BE2C (cell line): ENCODE data around the gene CDH4.

Source experiments
- DNase-seq: peaks from one replicate; pipeline ENCODE4 v3.0.0-alpha.2; 2020
- H3K27me3 ChIP-seq: fragments of 250-450 bp; sonication (Bioruptor Pico); 2 replicates; pipeline ENCODE4 v1.5.1; 2020; ENCODE audit warnings: mild to moderate bottlenecking
- H3K36me3 ChIP-seq: fragments of 250-450 bp; sonication (Bioruptor Pico); 2 replicates; pipeline ENCODE4 v1.5.1; 2020; ENCODE audit warnings: mild to moderate bottlenecking
- H3K4me1 ChIP-seq: fragments of 250-450 bp; sonication (Bioruptor Pico); 2 replicates; pipeline ENCODE4 v1.5.1; 2020
- H3K4me3 ChIP-seq: 2 replicates; pipeline ENCODE4 v1.5.1; 2011; ENCODE audit warnings: low read depth, low read length
- H3K9me3 ChIP-seq: fragments of 250-450 bp; sonication (Bioruptor Pico); 2 replicates; pipeline ENCODE4 v1.5.1; 2020
- TF ChIP-seq, protein P1 (sequence below): IDR thresholded peaks from 2 replicates; pipeline ENCODE4 v1.5.1; 2012; ENCODE audit warnings: mild to moderate bottlenecking, low read depth, low read length

The CDH4 gene

DNA sequence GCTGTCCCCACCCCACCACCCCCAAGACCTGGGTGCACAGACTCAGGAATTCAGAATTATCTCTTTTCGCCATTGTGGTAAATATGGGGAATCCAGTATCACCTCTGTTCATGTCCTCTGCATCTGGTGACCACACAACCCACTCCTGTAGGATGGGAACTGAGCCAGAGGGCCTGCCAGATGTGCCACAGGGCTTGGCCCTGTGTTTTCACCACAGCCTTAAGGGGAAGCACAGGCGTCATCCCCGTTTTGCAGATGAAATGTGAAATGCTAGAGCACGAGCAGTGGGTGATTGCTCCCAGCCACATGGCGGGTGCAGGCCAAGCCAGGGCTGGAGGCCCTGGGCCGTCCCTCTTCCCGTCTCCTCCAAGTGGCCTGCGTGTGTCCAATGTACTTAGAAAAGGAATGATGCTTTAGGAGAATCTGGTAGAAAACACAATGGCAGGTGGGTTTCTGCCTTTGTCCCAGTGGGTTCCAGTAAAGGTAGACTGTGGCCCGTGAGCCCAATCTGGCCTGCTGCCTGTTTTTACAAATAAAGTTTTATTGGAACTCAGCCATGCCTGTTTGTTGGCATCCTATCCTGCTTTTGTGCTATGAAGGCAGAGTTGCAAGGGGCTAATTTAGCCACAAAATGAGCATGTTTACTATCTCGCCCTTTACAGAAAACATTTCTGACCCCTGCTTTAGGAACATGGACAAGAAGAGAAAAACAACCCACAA lies 309.2 kb downstream of the CDH4 start:
- H3K4me3 ChIP-seq, result no peak overlapping the region
- no peak for DNase-seq
- TF ChIP-seq, protein P1, sequence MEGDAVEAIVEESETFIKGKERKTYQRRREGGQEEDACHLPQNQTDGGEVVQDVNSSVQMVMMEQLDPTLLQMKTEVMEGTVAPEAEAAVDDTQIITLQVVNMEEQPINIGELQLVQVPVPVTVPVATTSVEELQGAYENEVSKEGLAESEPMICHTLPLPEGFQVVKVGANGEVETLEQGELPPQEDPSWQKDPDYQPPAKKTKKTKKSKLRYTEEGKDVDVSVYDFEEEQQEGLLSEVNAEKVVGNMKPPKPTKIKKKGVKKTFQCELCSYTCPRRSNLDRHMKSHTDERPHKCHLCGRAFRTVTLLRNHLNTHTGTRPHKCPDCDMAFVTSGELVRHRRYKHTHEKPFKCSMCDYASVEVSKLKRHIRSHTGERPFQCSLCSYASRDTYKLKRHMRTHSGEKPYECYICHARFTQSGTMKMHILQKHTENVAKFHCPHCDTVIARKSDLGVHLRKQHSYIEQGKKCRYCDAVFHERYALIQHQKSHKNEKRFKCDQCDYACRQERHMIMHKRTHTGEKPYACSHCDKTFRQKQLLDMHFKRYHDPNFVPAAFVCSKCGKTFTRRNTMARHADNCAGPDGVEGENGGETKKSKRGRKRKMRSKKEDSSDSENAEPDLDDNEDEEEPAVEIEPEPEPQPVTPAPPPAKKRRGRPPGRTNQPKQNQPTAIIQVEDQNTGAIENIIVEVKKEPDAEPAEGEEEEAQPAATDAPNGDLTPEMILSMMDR, result no peak
- no peaks in the 10 kb centered on the region; the same call in 1 of the 2 replicates for H3K9me3 ChIP-seq
- no peaks in the 10 kb centered on the region for H3K27me3 ChIP-seq
- no peaks in the 10 kb centered on the region for H3K36me3 ChIP-seq
- H3K4me1 ChIP-seq, result no peaks in the 10 kb centered on the region

DNA sequence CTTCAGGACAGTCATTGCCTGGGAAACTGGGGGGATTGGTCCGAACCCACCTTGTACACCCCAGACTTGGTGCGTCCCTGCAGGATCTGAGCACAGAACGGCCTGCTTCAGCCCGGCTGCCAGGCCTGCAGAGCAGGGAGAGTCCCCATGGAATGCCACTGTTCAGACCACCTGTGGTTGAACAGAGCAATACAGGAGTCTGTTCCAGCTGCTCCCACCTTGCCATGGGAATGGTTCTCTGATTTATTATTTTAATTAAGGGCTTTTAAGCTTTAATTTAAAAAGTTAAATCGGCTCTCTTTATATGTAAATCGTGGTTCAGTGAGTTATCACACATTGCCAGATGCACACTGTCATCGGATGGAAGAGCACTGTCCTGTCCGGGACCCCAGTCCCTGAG lies 310.4 kb downstream of the CDH4 start:
- H3K4me3 ChIP-seq, result no peak overlapping the region
- no peaks in the 10 kb centered on the region for H3K27me3 ChIP-seq
- H3K4me1 ChIP-seq, result no peaks in the 10 kb centered on the region
- TF ChIP-seq, protein P1, result no peak
- no peak for DNase-seq
- no peaks in the 10 kb centered on the region; the same call in 1 of the 2 replicates for H3K9me3 ChIP-seq
- H3K36me3 ChIP-seq, result no peaks in the 10 kb centered on the region

DNA sequence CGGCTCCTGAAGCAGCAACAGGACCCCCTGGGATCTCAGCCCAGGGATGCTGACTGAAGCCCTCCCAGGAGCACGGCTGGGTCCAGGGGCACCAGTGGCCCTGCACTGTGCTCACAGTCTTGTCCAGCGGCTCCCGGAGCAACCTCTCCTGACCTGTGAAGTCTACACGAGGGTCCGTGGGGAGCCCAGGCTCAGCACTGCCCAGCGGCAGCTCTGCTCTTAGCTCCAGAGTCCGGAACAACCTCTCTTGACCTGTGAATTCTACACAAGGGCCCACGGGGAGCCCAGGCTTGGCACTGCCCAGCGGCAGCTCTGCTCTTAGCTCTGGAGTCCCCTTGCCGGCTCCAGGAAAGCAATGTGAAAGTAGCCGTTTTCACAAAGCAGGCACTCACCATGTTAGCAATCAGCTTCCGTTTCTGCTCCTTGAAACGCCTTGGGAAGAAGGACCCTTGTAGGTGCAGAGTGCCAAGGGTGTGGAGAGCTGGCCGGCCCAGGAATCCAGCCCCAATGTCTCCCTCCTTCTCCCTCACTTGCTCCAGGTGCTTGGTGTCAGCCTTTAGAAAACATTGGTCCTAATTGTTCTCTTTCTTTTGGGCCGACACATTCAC lies 310.9 kb downstream of the CDH4 start:
- Histone ChIP-seq H3K4me1 (no peaks in the 10 kb centered on the region), H3K4me3 (no peak overlapping the region), H3K27me3 (no peaks in the 10 kb centered on the region), H3K9me3 (no peaks in the 10 kb centered on the region; the same call in 1 of the 2 replicates), H3K36me3 (no peaks in the 10 kb centered on the region)
- no peak for DNase-seq
- TF ChIP-seq, protein P1, result no peak

DNA sequence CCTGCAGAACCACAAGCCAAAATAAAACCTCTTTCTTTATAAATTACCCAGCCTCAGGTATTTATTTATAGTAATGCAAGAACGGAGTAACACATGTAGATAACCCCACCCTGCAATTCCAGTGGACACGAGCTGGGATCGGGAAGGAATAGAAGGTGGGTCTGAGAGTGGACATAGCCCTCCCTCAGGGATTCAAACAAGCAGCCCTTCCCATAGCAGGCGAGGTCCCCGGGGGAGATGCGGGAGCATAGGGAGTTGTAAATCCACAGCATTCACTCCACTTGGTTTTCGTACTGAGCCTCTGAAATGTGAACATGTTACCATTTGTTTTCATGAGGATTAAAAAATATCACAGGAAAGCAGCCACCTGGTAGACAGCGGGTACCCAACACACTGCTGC lies 312.6 kb downstream of the CDH4 start:
- Histone ChIP-seq H3K9me3 (no peaks in the 10 kb centered on the region; the same call in 1 of the 2 replicates), H3K27me3 (no peaks in the 10 kb centered on the region), H3K4me1 (no peaks in the 10 kb centered on the region), H3K36me3 (no peaks in the 10 kb centered on the region), H3K4me3 (no peak overlapping the region)
- DNase-seq, result no peak
- TF ChIP-seq, protein P1, result no peak

DNA sequence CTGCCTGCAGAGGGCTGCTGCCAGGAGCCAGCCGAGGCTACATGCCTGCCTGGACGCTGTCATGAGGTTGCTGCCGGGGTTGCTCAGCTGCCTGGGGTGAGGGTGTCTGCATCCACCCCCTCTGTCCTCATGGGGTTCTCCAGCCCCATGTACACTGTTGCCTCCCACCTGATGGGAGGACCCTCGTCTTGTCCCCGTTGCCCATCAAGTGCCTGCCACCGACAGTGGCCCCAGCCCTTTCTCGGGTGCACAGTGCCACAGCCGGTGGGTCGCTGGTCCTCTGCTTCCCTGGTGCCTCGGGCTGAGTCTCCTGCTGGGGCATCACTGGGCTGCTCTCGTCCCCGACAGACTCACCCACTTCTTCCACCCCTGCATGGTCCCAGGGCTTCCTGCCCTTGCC lies 313.7 kb downstream of the CDH4 start:
- Histone ChIP-seq H3K27me3 (no peaks in the 10 kb centered on the region), H3K9me3 (no peaks in the 10 kb centered on the region; the same call in 1 of the 2 replicates), H3K4me1 (no peaks in the 10 kb centered on the region), H3K36me3 (no peaks in the 10 kb centered on the region), H3K4me3 (no peak overlapping the region)
- no peak for DNase-seq
- TF ChIP-seq, protein P1, result no peak

DNA sequence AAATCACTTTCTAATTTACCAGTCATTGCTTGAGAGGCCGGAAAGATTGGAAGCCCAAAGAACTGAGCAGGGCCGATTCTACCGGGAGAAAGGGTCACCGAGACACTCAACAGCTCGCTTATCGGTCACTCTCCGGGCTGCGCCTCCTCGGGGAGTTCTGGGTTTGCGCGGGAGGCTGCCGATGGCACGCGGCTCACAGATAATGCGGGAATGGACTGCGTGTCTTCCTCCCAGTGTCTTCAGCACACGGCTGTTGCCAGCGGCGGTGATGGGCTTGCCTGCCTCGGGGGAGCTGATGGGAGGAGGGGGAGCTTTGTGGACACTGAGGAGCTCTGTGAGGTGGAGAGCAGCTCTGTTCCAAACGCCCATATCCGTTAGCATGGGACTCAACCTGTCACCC lies 314.6 kb downstream of the CDH4 start:
- Histone ChIP-seq H3K4me1 (no peaks in the 10 kb centered on the region), H3K9me3 (no peaks in the 10 kb centered on the region; the same call in 1 of the 2 replicates), H3K27me3 (no peaks in the 10 kb centered on the region), H3K4me3 (no peak overlapping the region), H3K36me3 (no peaks in the 10 kb centered on the region)
- TF ChIP-seq, protein P1, result no peak
- DNase-seq, result no peak
